GM23338 (cell line): ENCODE results near the gene PHC2.

Experiments
- CREB1 ChIP-seq: fragments of 250-450 bp; sonication (Bioruptor Pico); IDR thresholded peaks from 2 replicates; pipeline ENCODE4 v1.5.0; 2020; ENCODE audit warnings: low read depth, mild to moderate bottlenecking, moderate library complexity
- CTCF ChIP-seq, 2 experiments: fragments of 200-600 bp in 1 of 2; sonication (generic) in 1 of 2; conservative IDR thresholded peaks; 2 replicates each; pipeline versions ENCODE4 v1.5.1 to v1.6.1; 2016 to 2017; ENCODE audit warnings: antibody characterized with exemption in 2 of 2, low read depth in 2 of 2, mild to moderate bottlenecking in 2 of 2, moderate library complexity in 1 of 2
- ETS1 ChIP-seq: IDR thresholded peaks from 2 replicates; pipeline ENCODE4 v1.6.1; 2016; ENCODE audit warnings: antibody characterized with exemption
- EZH2 ChIP-seq: fragments of 200-600 bp; sonication (generic); IDR thresholded peaks from one replicate; pipeline ENCODE4 v1.8.0; 2017; ENCODE audit warnings: antibody characterized with exemption, mild to moderate bottlenecking, low read depth; ENCODE audit not compliant: unreplicated experiment
- EZH2phosphoT487 ChIP-seq: fragments of 200-600 bp; sonication (generic); IDR thresholded peaks from one replicate; pipeline ENCODE4 v1.8.1; 2018; ENCODE audit warnings: antibody characterized with exemption; ENCODE audit not compliant: unreplicated experiment
- JUNB ChIP-seq: IDR thresholded peaks from one replicate; pipeline ENCODE4 v1.6.1; 2016; ENCODE audit warnings: antibody characterized with exemption; ENCODE audit not compliant: unreplicated experiment
- NANOG ChIP-seq: IDR thresholded peaks from 2 replicates; pipeline ENCODE4 v1.6.1; 2016; ENCODE audit warnings: antibody characterized with exemption, borderline replicate concordance
- POLR2AphosphoS5 ChIP-seq: IDR thresholded peaks from 2 replicates; pipeline ENCODE4 v1.6.1; 2016; ENCODE audit warnings: antibody characterized with exemption, low read depth
- REST ChIP-seq: IDR thresholded peaks from one replicate; pipeline ENCODE4 v1.6.1; 2018; ENCODE audit warnings: antibody characterized with exemption; ENCODE audit not compliant: unreplicated experiment
- STAT1 ChIP-seq: IDR thresholded peaks from one replicate; pipeline ENCODE4 v1.6.1; 2016; ENCODE audit warnings: antibody characterized with exemption; ENCODE audit not compliant: unreplicated experiment
- ZNF114 ChIP-seq: fragments of 250-450 bp; sonication (Bioruptor Pico); IDR thresholded peaks from 2 replicates; pipeline ENCODE4 v1.5.0; 2020; ENCODE audit warnings: mild to moderate bottlenecking, moderate library complexity
- ZNF462 ChIP-seq: fragments of 250-450 bp; sonication (Bioruptor Pico); IDR thresholded peaks from 2 replicates; pipeline ENCODE4 v1.5.0; 2020; ENCODE audit warnings: mild to moderate bottlenecking, moderate library complexity

- TF ChIP-seq CTCF (conservative IDR thresholded peaks at IDR 0.05; ENCODE audit: low read depth in 2 of 2): no peak
- TF ChIP-seq EZH2: no peak
- TF ChIP-seq REST: no peak
- TF ChIP-seq JUNB: no peak
- TF ChIP-seq EZH2phosphoT487: no peak
- TF ChIP-seq POLR2AphosphoS5: no peak
- no peak for TF ChIP-seq NANOG
- no peak for TF ChIP-seq CREB1 (CRISPR knock-in tag)
- TF ChIP-seq ETS1: no peak
- TF ChIP-seq ZNF114: no peak
- TF ChIP-seq ZNF462 (CRISPR knock-in tag): no peak
- TF ChIP-seq STAT1: no peak
These were observed 7.7 kb upstream of the PHC2 start for GRCh38 chr1:33438364-33439160.
